ENCODE results near the gene CLEC4M. TPM values are rescaled to one million over a fixed set of nuclear protein-coding genes. Genes with fewer than 3 reads are reported as not detected.
"Not testable (repeated sequence)": the region's sequence is repeated elsewhere in the genome, so short reads cannot be mapped to it uniquely, and the experiment has no call there.

Gene CLEC4M
- total and polyA plus RNA-seq, 4 donors: 0.26 to 2.5 (median 0.78) TPM

DNA sequence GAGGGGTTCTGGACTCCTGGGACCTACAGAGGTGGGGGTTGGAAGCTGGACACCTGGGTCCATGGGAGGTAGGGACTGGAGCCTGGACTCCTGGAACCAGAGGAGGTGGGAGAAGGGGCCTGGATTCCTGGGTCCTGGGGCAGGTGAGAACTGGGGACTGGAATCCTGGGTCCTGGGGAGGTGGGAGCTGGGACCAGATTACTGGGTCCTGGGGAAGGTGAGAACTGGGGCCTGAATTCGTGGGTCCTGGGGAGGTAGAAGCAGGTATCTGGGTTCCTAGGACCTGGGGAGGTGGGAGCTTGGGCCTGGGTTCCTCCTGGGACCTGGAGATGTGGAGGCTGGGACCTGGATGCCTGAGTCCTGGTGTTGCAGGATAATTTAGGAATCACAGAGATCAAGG lies 653 bp downstream of the CLEC4M start:
- H3K9ac ChIP-seq (ENCODE audit: insufficient read depth in 1 of 2, low read length in 2 of 2): no peak overlapping the region
- no peak for ATAC-seq (ENCODE audit: insufficient read depth, low FRiP score)
- 44 to 79% methylated on average over 1 of the region's 1 CpG for WGBS, 2 donors
- no peak overlapping the region for H3K4me3 ChIP-seq
- no peaks in the 10 kb centered on the region for H3K36me3 ChIP-seq (ENCODE audit: control insufficient read depth in 4 of 4, insufficient read depth in 4 of 4, low read length in 4 of 4)
- no peak for DNase-seq
- peaks cover 0 to 2% (median 0%) of the 10 kb centered on the region in 3 donors for H3K27me3 ChIP-seq (ENCODE audit: control insufficient read depth in 3 of 3, insufficient read depth in 3 of 3, low read length in 2 of 3)
- H3K9me3 ChIP-seq (ENCODE audit: control insufficient read depth in 4 of 4, insufficient read depth in 3 of 4, low read length in 3 of 4): peaks cover 0 to 5% (median 3%) of the 10 kb centered on the region in 4 donors
- no peak overlapping the region for H3K27ac ChIP-seq (ENCODE audit: low read depth in 1 of 2, low read length in 1 of 2)
- TF ChIP-seq, protein P1, sequence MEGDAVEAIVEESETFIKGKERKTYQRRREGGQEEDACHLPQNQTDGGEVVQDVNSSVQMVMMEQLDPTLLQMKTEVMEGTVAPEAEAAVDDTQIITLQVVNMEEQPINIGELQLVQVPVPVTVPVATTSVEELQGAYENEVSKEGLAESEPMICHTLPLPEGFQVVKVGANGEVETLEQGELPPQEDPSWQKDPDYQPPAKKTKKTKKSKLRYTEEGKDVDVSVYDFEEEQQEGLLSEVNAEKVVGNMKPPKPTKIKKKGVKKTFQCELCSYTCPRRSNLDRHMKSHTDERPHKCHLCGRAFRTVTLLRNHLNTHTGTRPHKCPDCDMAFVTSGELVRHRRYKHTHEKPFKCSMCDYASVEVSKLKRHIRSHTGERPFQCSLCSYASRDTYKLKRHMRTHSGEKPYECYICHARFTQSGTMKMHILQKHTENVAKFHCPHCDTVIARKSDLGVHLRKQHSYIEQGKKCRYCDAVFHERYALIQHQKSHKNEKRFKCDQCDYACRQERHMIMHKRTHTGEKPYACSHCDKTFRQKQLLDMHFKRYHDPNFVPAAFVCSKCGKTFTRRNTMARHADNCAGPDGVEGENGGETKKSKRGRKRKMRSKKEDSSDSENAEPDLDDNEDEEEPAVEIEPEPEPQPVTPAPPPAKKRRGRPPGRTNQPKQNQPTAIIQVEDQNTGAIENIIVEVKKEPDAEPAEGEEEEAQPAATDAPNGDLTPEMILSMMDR (IDR thresholded peaks at IDR 0.05; ENCODE audit: control extremely low read depth, extremely low read depth): no peak
- no peaks in the 10 kb centered on the region for H3K4me1 ChIP-seq (ENCODE audit: control insufficient read depth in 5 of 5, insufficient read depth in 5 of 5, low read length in 5 of 5)

DNA sequence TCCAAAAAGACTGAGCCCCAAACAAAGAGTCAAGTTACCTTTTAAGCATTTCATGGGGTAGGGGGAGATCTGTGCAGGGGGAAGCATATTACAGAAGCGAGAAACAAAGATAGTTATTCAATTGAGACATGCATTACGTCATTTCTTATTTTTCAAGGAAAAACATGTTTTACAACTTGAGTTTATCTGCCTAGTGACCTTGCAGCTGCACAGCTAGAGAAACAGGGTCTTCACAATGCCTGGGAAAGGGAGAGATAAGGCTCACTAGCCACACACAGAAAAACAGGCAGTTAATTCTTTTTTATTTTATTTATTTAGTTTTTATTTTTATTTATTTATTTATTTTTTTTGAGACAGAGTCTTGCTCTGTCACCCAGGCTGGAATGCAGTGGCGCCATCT lies 1.1 kb downstream of the CLEC4M start:
- H3K9ac ChIP-seq (ENCODE audit: insufficient read depth in 1 of 2, low read length in 2 of 2); H3K9me3 ChIP-seq (ENCODE audit: control insufficient read depth in 4 of 4, insufficient read depth in 3 of 4, low read length in 3 of 4); H3K4me1 ChIP-seq (ENCODE audit: control insufficient read depth in 5 of 5, insufficient read depth in 5 of 5, low read length in 5 of 5); H3K27me3 ChIP-seq (ENCODE audit: control insufficient read depth in 3 of 3, insufficient read depth in 3 of 3, low read length in 2 of 3); H3K36me3 ChIP-seq (ENCODE audit: control insufficient read depth in 4 of 4, insufficient read depth in 4 of 4, low read length in 4 of 4); DNase-seq; H3K4me3 ChIP-seq; H3K27ac ChIP-seq (ENCODE audit: low read depth in 1 of 2, low read length in 1 of 2); ATAC-seq (ENCODE audit: insufficient read depth, low FRiP score): not testable (repeated sequence)
- WGBS, 2 donors: 58 to 76% methylated on average over 3 of the region's 3 CpGs

DNA sequence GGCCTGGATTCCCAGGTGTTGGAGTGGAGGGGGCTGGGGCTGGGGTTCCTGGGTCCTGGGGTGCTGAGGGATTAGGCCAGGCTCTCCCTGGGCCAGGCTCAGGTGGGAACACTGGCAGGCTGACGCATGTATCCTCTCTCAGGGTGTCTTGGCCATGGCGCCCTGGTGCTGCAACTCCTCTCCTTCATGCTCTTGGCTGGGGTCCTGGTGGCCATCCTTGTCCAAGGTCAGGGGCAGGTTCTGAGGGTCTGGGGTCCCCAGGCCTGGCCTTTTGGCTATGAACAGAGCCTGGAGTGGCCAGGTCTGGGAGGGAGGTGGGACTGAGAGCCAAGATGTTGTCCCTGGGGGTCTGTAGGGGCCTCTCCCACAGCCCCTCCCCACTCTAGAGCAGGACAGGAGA lies 2.0 kb downstream of the CLEC4M start:
- H3K27ac ChIP-seq (ENCODE audit: low read depth in 1 of 2, low read length in 1 of 2); H3K9me3 ChIP-seq (ENCODE audit: control insufficient read depth in 4 of 4, insufficient read depth in 3 of 4, low read length in 3 of 4); DNase-seq; H3K9ac ChIP-seq (ENCODE audit: insufficient read depth in 1 of 2, low read length in 2 of 2); H3K4me1 ChIP-seq (ENCODE audit: control insufficient read depth in 5 of 5, insufficient read depth in 5 of 5, low read length in 5 of 5); H3K36me3 ChIP-seq (ENCODE audit: control insufficient read depth in 4 of 4, insufficient read depth in 4 of 4, low read length in 4 of 4); ATAC-seq (ENCODE audit: insufficient read depth, low FRiP score); H3K27me3 ChIP-seq (ENCODE audit: control insufficient read depth in 3 of 3, insufficient read depth in 3 of 3, low read length in 2 of 3); H3K4me3 ChIP-seq: not testable (repeated sequence)
- 89 to 92% methylated on average over 2 of the region's 2 CpGs for WGBS, 2 donors

DNA sequence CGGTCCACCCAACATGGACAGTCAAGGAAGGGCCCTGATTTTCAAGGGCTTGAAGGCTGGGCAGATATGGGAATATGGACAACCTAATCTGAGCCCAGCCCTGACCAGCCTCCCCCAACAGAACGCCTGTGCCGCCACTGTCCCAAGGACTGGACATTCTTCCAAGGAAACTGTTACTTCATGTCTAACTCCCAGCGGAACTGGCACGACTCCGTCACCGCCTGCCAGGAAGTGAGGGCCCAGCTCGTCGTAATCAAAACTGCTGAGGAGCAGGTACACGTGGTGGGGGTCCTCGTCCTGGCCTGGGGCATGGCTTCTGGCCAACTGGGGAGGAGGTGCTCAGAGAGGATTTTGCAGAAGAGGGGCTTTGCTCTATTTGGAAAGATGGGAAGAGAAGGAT lies 3.5 kb downstream of the CLEC4M start:
- no peaks in the 10 kb centered on the region for H3K9me3 ChIP-seq (ENCODE audit: control insufficient read depth in 4 of 4, insufficient read depth in 3 of 4, low read length in 3 of 4)
- H3K27ac ChIP-seq (ENCODE audit: low read depth in 1 of 2, low read length in 1 of 2): no peak overlapping the region
- 68 to 70% methylated on average over 11 of the region's 11 CpGs for WGBS, 2 donors
- TF ChIP-seq, protein P1 (IDR thresholded peaks at IDR 0.05; ENCODE audit: control extremely low read depth, extremely low read depth): no peak
- H3K4me1 ChIP-seq (ENCODE audit: control insufficient read depth in 5 of 5, insufficient read depth in 5 of 5, low read length in 5 of 5): no peaks in the 10 kb centered on the region
- H3K27me3 ChIP-seq (ENCODE audit: control insufficient read depth in 3 of 3, insufficient read depth in 3 of 3, low read length in 2 of 3): peaks cover 0 to 2% (median 0%) of the 10 kb centered on the region in 3 donors
- ATAC-seq (ENCODE audit: insufficient read depth, low FRiP score): no peak
- no peak for DNase-seq
- no peak overlapping the region for H3K9ac ChIP-seq (ENCODE audit: insufficient read depth in 1 of 2, low read length in 2 of 2)
- H3K4me3 ChIP-seq: no peak overlapping the region
- no peaks in the 10 kb centered on the region for H3K36me3 ChIP-seq (ENCODE audit: control insufficient read depth in 4 of 4, insufficient read depth in 4 of 4, low read length in 4 of 4)

DNA sequence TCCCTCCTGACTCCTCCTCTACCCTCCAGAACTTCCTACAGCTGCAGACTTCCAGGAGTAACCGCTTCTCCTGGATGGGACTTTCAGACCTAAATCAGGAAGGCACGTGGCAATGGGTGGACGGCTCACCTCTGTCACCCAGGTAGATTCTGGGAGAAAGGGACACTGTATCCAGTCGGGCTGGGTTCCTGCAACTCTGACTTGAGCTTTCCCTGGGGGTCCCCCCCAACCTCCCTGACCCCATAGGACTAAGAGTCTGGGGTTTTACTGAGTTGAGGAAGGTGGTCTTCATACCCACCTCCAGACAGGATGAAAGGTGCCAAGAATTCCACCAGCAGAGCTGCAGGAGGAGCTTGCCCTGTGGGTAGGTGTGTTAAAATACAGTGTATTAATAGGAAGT lies 4.4 kb downstream of the CLEC4M start:
- no peaks in the 10 kb centered on the region for H3K4me1 ChIP-seq (ENCODE audit: control insufficient read depth in 5 of 5, insufficient read depth in 5 of 5, low read length in 5 of 5)
- no peaks in the 10 kb centered on the region for H3K36me3 ChIP-seq (ENCODE audit: control insufficient read depth in 4 of 4, insufficient read depth in 4 of 4, low read length in 4 of 4)
- DNase-seq (no peak), ATAC-seq (ENCODE audit: insufficient read depth, low FRiP score) (no peak)
- no peak overlapping the region for H3K27ac ChIP-seq (ENCODE audit: low read depth in 1 of 2, low read length in 1 of 2)
- no peak overlapping the region for H3K4me3 ChIP-seq
- H3K27me3 ChIP-seq (ENCODE audit: control insufficient read depth in 3 of 3, insufficient read depth in 3 of 3, low read length in 2 of 3): peaks cover 0 to 2% (median 0%) of the 10 kb centered on the region in 3 donors
- no peaks in the 10 kb centered on the region for H3K9me3 ChIP-seq (ENCODE audit: control insufficient read depth in 4 of 4, insufficient read depth in 3 of 4, low read length in 3 of 4)
- no peak overlapping the region for H3K9ac ChIP-seq (ENCODE audit: insufficient read depth in 1 of 2, low read length in 2 of 2)
- TF ChIP-seq, protein P1 (IDR thresholded peaks at IDR 0.05; ENCODE audit: control extremely low read depth, extremely low read depth): no peak
- WGBS, 2 donors: 71 to 74% methylated on average over 4 of the region's 4 CpGs

Data from lung (tissue), 12 donors.